Neural cell (in vitro differentiated cells): Measurements from ENCODE around the gene DPYD.

ENCODE experiments used
- EP300 ChIP-seq: fragments of 450-650 bp; conservative IDR thresholded peaks from 2 replicates; pipeline ENCODE4 v1.6.1; 2014; ENCODE audit warnings: antibody characterized with exemption, mild to moderate bottlenecking, moderate library complexity; ENCODE audit not compliant: poor library complexity, severe bottlenecking
- EZH2 ChIP-seq: fragments of 200-600, 300-800 bp; shearing (Covaris generic), sonication (generic); IDR thresholded peaks from 2 replicates; pipeline ENCODE4 v1.6.1; 2014; ENCODE audit warnings: antibody characterized with exemption, low read length, borderline replicate concordance, mild to moderate bottlenecking; ENCODE audit not compliant: insufficient read depth, poor library complexity, severe bottlenecking
- MXI1 ChIP-seq: fragments of 450-650 bp; conservative IDR thresholded peaks from 2 replicates; pipeline ENCODE4 v1.6.1; 2014; ENCODE audit warnings: antibody characterized with exemption, mild to moderate bottlenecking; ENCODE audit not compliant: poor library complexity, severe bottlenecking
- RAD21 ChIP-seq: fragments of 450-650 bp; conservative IDR thresholded peaks from 2 replicates; pipeline ENCODE4 v1.6.1; 2014; ENCODE audit warnings: antibody characterized with exemption, mild to moderate bottlenecking, moderate library complexity
- SMC3 ChIP-seq: fragments of 450-650 bp; conservative IDR thresholded peaks from 2 replicates; pipeline ENCODE4 v1.6.1; 2014; ENCODE audit warnings: antibody characterized with exemption, mild to moderate bottlenecking, moderate library complexity; ENCODE audit not compliant: poor library complexity
- TF ChIP-seq, protein P1 (sequence below): fragments of 450-650 bp; IDR thresholded peaks from 2 replicates; pipeline ENCODE4 v1.5.1; 2014; ENCODE audit warnings: antibody characterized with exemption, mild to moderate bottlenecking, moderate library complexity; ENCODE audit not compliant: poor library complexity, severe bottlenecking

GRCh38 chr1:97833881-97834280 lies 87.0 kb downstream of the DPYD start:
- TF ChIP-seq, protein P1, sequence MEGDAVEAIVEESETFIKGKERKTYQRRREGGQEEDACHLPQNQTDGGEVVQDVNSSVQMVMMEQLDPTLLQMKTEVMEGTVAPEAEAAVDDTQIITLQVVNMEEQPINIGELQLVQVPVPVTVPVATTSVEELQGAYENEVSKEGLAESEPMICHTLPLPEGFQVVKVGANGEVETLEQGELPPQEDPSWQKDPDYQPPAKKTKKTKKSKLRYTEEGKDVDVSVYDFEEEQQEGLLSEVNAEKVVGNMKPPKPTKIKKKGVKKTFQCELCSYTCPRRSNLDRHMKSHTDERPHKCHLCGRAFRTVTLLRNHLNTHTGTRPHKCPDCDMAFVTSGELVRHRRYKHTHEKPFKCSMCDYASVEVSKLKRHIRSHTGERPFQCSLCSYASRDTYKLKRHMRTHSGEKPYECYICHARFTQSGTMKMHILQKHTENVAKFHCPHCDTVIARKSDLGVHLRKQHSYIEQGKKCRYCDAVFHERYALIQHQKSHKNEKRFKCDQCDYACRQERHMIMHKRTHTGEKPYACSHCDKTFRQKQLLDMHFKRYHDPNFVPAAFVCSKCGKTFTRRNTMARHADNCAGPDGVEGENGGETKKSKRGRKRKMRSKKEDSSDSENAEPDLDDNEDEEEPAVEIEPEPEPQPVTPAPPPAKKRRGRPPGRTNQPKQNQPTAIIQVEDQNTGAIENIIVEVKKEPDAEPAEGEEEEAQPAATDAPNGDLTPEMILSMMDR = no peak
- TF ChIP-seq EP300 (no peak), SMC3 (no peak), MXI1 (no peak), RAD21 (no peak), EZH2 (no peak)
